Mesendoderm (in vitro differentiated cells): ENCODE data around the gene AIP.

Experiments used
- DNase-seq: peaks from one replicate; pipeline ENCODE4 v3.0.0; 2013
- H2AK5ac ChIP-seq: 2 replicates; pipeline ENCODE4 v1.6.1; 2013; ENCODE audit warnings: low read length, inconsistent platforms
- H2BK120ac ChIP-seq: 2 replicates; pipeline ENCODE4 v1.6.1; 2013; ENCODE audit warnings: low read depth, mild to moderate bottlenecking, low read length, moderate library complexity, mixed read lengths
- H2BK15ac ChIP-seq: replicated peaks from 2 replicates; pipeline ENCODE4 v1.6.1; 2013; ENCODE audit warnings: low read depth, mild to moderate bottlenecking, moderate library complexity
- H2BK5ac ChIP-seq: 2 replicates; pipeline ENCODE4 v1.6.1; 2013; ENCODE audit warnings: low read length, inconsistent platforms
- H3K18ac ChIP-seq: 2 replicates; pipeline ENCODE4 v1.6.1; 2013; ENCODE audit warnings: mild to moderate bottlenecking, low read length, mixed read lengths
- H3K23ac ChIP-seq: one replicate; pipeline ENCODE4 v1.6.1; 2013; ENCODE audit warnings: low read length
- H3K27ac ChIP-seq: 2 replicates; pipeline ENCODE4 v1.5.1; 2013; ENCODE audit warnings: low read depth, mild to moderate bottlenecking, inconsistent platforms, low read length, moderate library complexity
- H3K27me3 ChIP-seq: 2 replicates; pipeline ENCODE4 v1.6.1; 2013; ENCODE audit warnings: low read length, control low read depth, mild to moderate bottlenecking, inconsistent platforms; ENCODE audit not compliant: insufficient read depth, poor library complexity
- H3K36me3 ChIP-seq: 2 replicates; pipeline ENCODE4 v1.6.1; 2013; ENCODE audit warnings: low read length, inconsistent platforms; ENCODE audit not compliant: control insufficient read depth, insufficient read depth
- H3K4ac ChIP-seq: one replicate; pipeline ENCODE4 v1.6.1; 2013; ENCODE audit warnings: low read depth, mild to moderate bottlenecking, low read length, moderate library complexity
- H3K4me1 ChIP-seq: 2 replicates; pipeline ENCODE4 v1.6.1; 2013; ENCODE audit warnings: low read depth, low read length, inconsistent platforms; ENCODE audit not compliant: control insufficient read depth
- H3K4me2 ChIP-seq: 2 replicates; pipeline ENCODE4 v1.6.1; 2013; ENCODE audit warnings: low read length
- H3K4me3 ChIP-seq: 2 replicates; pipeline ENCODE4 v1.5.1; 2013; ENCODE audit warnings: mild to moderate bottlenecking, low read length
- H3K56ac ChIP-seq: one replicate; pipeline ENCODE4 v1.6.1; 2013; ENCODE audit warnings: low read length
- H3K79me1 ChIP-seq: 2 replicates; pipeline ENCODE4 v1.6.1; 2013; ENCODE audit warnings: low read length, inconsistent platforms
- H3K79me2 ChIP-seq: 2 replicates; pipeline ENCODE4 v1.6.1; 2013; ENCODE audit warnings: mild to moderate bottlenecking, low read length; ENCODE audit not compliant: control insufficient read depth, insufficient read depth
- H3K9ac ChIP-seq: 2 replicates; pipeline ENCODE4 v1.6.1; 2013; ENCODE audit warnings: low read length, inconsistent platforms
- H4K5ac ChIP-seq: one replicate; pipeline ENCODE4 v1.6.1; 2013; ENCODE audit warnings: low read length
- H4K8ac ChIP-seq: one replicate; pipeline ENCODE4 v1.6.1; 2013; ENCODE audit warnings: low read depth, mild to moderate bottlenecking, control low read depth, low read length, moderate library complexity
- WGBS: extraction: QIAGEN DNeasy Blood & Tissue Kit; methylation state at CpG from one replicate; pipeline ENCODE4 v1.1.7; 2013; ENCODE audit warnings: low lambda C conversion rate, missing lambda C conversion rate; ENCODE audit not compliant: insufficient coverage; ENCODE audit errors: extremely low coverage; 5-methylcytosine and 5-hydroxymethylcytosine counted together

The AIP gene

GRCh38 chr11:67466367-67466766, 16.5 kb upstream of the AIP start:
- no CpG with 5 or more reads among the region's 5 CpGs for WGBS
- Histone ChIP-seq H2BK15ac (no peak overlapping the region), H3K4me3 (no peak overlapping the region), H3K18ac (no peak overlapping the region), H3K4me1 (peaks cover 3% of the 10 kb centered on the region), H3K27ac (no peak overlapping the region), H3K27me3 (no peaks in the 10 kb centered on the region), H3K4me2 (no peak overlapping the region), H2BK120ac (no peak overlapping the region), H3K9ac (no peak overlapping the region), H2BK5ac (no peak overlapping the region), H2AK5ac (no peak overlapping the region), H4K8ac (no peak overlapping the region), H4K5ac (no peak overlapping the region), H3K4ac (no peak overlapping the region), H3K79me2 (no peaks in the 10 kb centered on the region), H3K56ac (no peak overlapping the region), H3K79me1 (peaks cover 2% of the 10 kb centered on the region), H3K23ac (no peak overlapping the region), H3K36me3 (no peaks in the 10 kb centered on the region)
- no peak for DNase-seq

DNA sequence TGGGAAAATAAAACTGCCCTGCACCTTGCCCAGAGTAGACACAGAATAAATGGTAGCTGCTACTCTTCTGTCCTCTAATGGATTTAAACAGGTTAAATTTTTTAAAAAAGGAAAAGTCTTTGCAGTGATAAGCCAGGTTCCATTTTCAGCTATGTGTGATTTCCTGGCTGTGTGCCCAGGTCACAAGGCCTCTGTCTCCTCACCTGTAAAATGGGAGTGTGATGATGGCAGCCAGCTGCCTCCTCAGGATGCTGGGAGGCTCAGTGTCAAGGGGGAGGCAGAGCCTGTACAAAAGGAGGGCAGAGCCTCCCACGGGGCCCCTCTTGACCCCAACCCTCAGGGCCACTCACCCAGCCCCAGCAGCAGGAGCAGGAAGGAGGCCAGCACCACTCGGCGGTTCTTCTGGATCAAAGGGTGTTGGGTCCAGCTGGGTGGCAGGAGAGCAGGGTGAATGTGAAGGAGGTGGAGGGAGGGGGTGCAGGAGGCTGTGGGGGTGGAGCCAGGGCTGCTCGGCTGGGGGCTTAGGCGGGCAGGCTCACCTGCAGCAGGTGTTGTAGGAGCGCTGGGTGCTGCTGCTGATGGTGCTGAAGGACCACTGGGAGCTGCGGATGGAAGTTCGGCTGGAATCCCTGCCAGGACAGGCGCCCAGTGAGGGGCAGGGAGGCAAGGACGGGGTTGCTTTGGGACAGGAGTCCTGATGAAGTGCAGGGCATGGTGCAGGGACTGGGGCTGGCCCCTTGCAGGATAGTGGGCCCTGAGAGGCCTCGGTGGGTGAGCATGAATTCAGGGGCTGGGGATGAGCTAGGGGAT, 15.7 kb upstream of the AIP start:
- H3K4me3 ChIP-seq: no peak overlapping the region
- no peak overlapping the region for H4K5ac ChIP-seq
- no peak overlapping the region for H2BK15ac ChIP-seq
- no peak overlapping the region for H3K4me2 ChIP-seq
- H2AK5ac ChIP-seq: no peak overlapping the region
- H3K4me1 ChIP-seq: peaks cover 3% of the 10 kb centered on the region
- H2BK5ac ChIP-seq: no peak overlapping the region
- H3K79me1 ChIP-seq: peaks cover 2% of the 10 kb centered on the region
- H3K4ac ChIP-seq: no peak overlapping the region
- WGBS: no CpG with 5 or more reads among the region's 11 CpGs
- H3K9ac ChIP-seq: no peak overlapping the region
- H3K36me3 ChIP-seq: no peaks in the 10 kb centered on the region
- H4K8ac ChIP-seq: no peak overlapping the region
- no peak overlapping the region for H3K18ac ChIP-seq
- peak overlapping the region; percentile 25 for H3K56ac ChIP-seq
- H3K27ac ChIP-seq: no peak overlapping the region
- no peak overlapping the region for H3K23ac ChIP-seq
- DNase-seq: no peak
- no peaks in the 10 kb centered on the region for H3K79me2 ChIP-seq
- no peaks in the 10 kb centered on the region for H3K27me3 ChIP-seq
- H2BK120ac ChIP-seq: no peak overlapping the region

DNA sequence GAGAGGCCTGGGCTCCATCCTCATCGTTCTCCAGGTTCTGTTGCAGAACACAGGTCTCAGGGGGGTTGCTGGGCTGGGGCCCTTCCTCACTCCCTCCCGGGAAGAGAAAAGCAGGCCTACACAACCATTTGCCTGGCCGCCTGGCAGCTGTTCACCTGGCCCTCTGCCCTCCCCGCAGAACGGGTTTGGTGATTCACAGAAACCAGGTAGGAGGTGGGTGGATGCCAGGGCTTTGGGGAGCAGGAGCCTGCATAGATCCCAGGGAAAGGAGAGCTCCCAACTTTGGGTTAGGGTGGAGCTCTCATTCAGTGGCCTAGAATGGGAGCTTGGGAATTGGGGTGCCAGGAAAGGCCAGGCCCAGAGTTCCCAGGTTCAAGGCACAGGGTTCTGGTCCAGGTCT, 14.8 kb upstream of the AIP start:
- H2BK120ac ChIP-seq: peak overlapping the region; percentile 5
- H3K79me1 ChIP-seq: peaks cover 2% of the 10 kb centered on the region
- H3K9ac ChIP-seq: peak overlapping the region; percentile 91
- H4K8ac ChIP-seq: no peak overlapping the region
- H3K23ac ChIP-seq: peak overlapping the region; percentile 66
- no peak overlapping the region for H2BK5ac ChIP-seq
- H3K36me3 ChIP-seq: no peaks in the 10 kb centered on the region
- peak overlapping the region; percentile 96 for H3K56ac ChIP-seq
- no peak overlapping the region for H2AK5ac ChIP-seq
- H3K27ac ChIP-seq: no peak overlapping the region
- H3K4me3 ChIP-seq: no peak overlapping the region
- H3K27me3 ChIP-seq: no peaks in the 10 kb centered on the region
- H3K4ac ChIP-seq: no peak overlapping the region
- DNase-seq: no peak
- H3K79me2 ChIP-seq: no peaks in the 10 kb centered on the region
- peaks cover 3% of the 10 kb centered on the region for H3K4me1 ChIP-seq
- H4K5ac ChIP-seq: no peak overlapping the region
- no peak overlapping the region for H2BK15ac ChIP-seq
- H3K4me2 ChIP-seq: peak overlapping the region; percentile 92
- H3K18ac ChIP-seq: no peak overlapping the region
- no CpG with 5 or more reads among the region's 5 CpGs for whole genome bisulfite sequencing

DNA sequence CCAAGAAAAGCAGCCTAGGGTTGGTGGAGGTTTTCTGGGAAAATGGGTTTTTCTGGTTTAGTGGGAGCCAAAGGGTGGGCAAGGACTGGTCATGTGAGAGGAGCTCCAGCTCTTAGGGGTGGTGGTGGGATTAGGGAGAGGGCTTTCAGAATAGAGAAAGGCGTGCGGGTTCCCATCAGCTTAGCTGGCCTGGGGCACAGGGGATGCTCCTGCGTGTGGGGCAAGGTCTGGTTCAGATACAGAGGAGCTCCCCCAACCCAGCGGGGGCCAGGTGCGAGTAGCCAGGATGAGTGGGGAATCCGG, 14.4 kb upstream of the AIP start:
- Histone ChIP-seq H2BK120ac (peak overlapping the region; percentile 5), H3K4me3 (peak overlapping the region; percentile 83), H3K56ac (peak overlapping the region; percentile 96), H3K36me3 (no peaks in the 10 kb centered on the region), H4K5ac (no peak overlapping the region), H3K27ac (no peak overlapping the region), H3K79me1 (peaks cover 2% of the 10 kb centered on the region), H3K79me2 (no peaks in the 10 kb centered on the region), H2BK15ac (no peak overlapping the region), H3K4me1 (peaks cover 3% of the 10 kb centered on the region), H2BK5ac (no peak overlapping the region), H4K8ac (no peak overlapping the region), H3K4ac (peak overlapping the region; percentile 92), H3K9ac (peak overlapping the region; percentile 91), H3K4me2 (peak overlapping the region; percentile 92), H3K23ac (no peak overlapping the region), H2AK5ac (peak overlapping the region; percentile 24), H3K27me3 (no peaks in the 10 kb centered on the region), H3K18ac (peak overlapping the region; percentile 77)
- no peak for DNase-seq
- WGBS: no CpG with 5 or more reads among the region's 6 CpGs

DNA sequence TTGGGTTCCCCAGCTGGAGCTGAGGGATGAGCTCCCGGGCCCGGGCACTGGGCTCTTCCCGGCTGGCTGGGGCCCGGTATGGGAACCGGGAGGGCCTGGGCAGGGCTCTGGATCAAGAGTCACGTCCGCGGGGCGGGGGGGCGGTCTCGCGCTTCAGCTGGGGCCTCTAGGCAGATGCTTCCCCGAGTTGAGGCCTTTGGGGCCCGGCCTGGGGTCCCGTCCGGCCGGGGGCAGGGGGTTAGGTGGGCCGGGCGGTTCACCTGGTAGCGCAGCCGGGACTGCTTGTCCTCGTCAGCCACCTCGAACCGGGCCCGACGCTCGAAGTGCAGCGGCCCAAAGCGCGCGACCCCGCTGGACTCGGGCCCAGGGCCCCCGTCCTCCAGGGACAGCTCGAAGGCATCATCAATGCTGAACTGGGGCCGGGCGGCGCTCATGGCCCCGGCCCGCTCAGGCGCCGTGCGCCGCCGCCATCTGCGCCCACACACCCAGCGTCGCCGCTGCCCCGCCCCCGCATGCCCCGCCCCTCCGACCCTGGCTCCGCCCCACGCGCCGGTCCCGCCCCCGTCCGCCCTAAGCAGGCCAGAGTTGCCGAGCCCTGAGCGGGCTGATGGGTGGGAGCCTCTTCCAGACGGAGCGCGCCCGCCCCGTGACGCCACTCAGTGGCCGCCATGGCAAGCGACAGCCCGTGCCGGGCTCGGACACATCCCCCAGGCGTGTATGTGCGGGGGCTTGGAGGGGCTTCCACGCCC, 13.9 kb upstream of the AIP start, which contains the start of gene TMEM134:
TSS of gene TMEM134 (minus strand) at position 493 of the 749 bp plus-strand sequence. CDS start at position 434, 59 bp downstream.
- H2BK15ac ChIP-seq: no peak within 1 kb of the TSS
- WGBS: no CpG with 5 or more reads among the region's 76 CpGs
- H3K4me2 ChIP-seq: peak within 1 kb of the TSS; percentile 92
- H3K79me1 ChIP-seq: peaks cover 2% of the 10 kb centered on the region
- H3K27me3 ChIP-seq: no peaks in the 10 kb centered on the region
- peak within 1 kb of the TSS; percentile 77 for H3K18ac ChIP-seq
- H3K56ac ChIP-seq: peak within 1 kb of the TSS; percentile 96
- H3K9ac ChIP-seq: peak within 1 kb of the TSS; percentile 91
- H3K4me1 ChIP-seq: peaks cover 3% of the 10 kb centered on the region
- H4K8ac ChIP-seq: peak within 1 kb of the TSS; percentile 94
- peak within 1 kb of the TSS; percentile 5 for H2BK120ac ChIP-seq
- H3K23ac ChIP-seq: no peak within 1 kb of the TSS
- H3K27ac ChIP-seq: no peak within 1 kb of the TSS
- H2BK5ac ChIP-seq: no peak within 1 kb of the TSS
- DNase-seq: peak; percentile 95
- H2AK5ac ChIP-seq: peak within 1 kb of the TSS; percentile 24
- no peaks in the 10 kb centered on the region for H3K36me3 ChIP-seq
- peak within 1 kb of the TSS; percentile 98 for H4K5ac ChIP-seq
- no peaks in the 10 kb centered on the region for H3K79me2 ChIP-seq
- H3K4me3 ChIP-seq: peak within 1 kb of the TSS; percentile 83
- H3K4ac ChIP-seq: peak within 1 kb of the TSS; percentile 93
